ENCODE results near the gene UNC79. TPM values are rescaled to one million over a fixed set of nuclear protein-coding genes. Genes with fewer than 3 reads are reported as not detected.

UNC79 gene
- total and polyA plus RNA-seq, 10 of the 15 experiments (the other 5 are each of a cell fraction or from before 2014, with no cell fraction given), result 0.04 to 0.29 (median 0.14) TPM

GRCh38 chr14:93548102-93548843, 117.5 kb downstream of the UNC79 start (continued):
- TF ChIP-seq STAT3 (IDR thresholded peaks at IDR 0.05; ENCODE audit: low read depth, low read length), result no peak
- no peak for TF ChIP-seq POLR2AphosphoS2 (IDR thresholded peaks at IDR 0.05; ENCODE audit: low read depth, low read length)

GRCh38 chr14:93549595-93549994, 118.9 kb downstream of the UNC79 start:
- H3K36me3 ChIP-seq (ENCODE audit: control insufficient read depth in 2 of 2, insufficient read depth in 2 of 2, low read length in 1 of 2), result no peaks in the 10 kb centered on the region
- SMC1A ChIA-PET (ENCODE audit: uncharacterized antibody, unreplicated experiment), result interaction anchor here (0.6 to 4.7 kb wide), 11 partner anchors 9 to 436 kb away, joined by 3 to 36 read pairs (median 5); no protein-coding TSS in a partner anchor
- TF ChIP-seq RAD51 (IDR thresholded peaks at IDR 0.05) (no peak), E2F8 (IDR thresholded peaks at IDR 0.05; ENCODE audit: low read depth, partially characterized antibody) (no peak), PBX3 (IDR thresholded peaks at IDR 0.05; ENCODE audit: insufficient replicate concordance, low read depth, low read length) (peak; percentile 27), IRF5 (IDR thresholded peaks at IDR 0.05; ENCODE audit: borderline replicate concordance) (no peak), CBFB (IDR thresholded peaks at IDR 0.05; ENCODE audit: low read depth) (no peak), ZNF384 (IDR thresholded peaks at IDR 0.05; ENCODE audit: borderline replicate concordance, low read depth, low read length) (no peak), PKNOX1 (IDR thresholded peaks at IDR 0.05) (peak; percentile 84), NFYB (IDR thresholded peaks at IDR 0.05; ENCODE audit: insufficient read depth, low read depth, low read length) (0 out of 2 replicates have a peak, but pooled peaks have one; percentile 10)

More at GRCh38 chr14:93549595-93549994, 118.9 kb downstream of the UNC79 start:
- in situ Hi-C loops (cut with MboI), result loop anchor here (25.0 kb wide), 1 partner anchor 312 kb away; no protein-coding TSS in a partner anchor
- ATAC-seq (no peak), DNase-seq (ENCODE audit: low read depth, low spot score) (no peak), FAIRE-seq (no peak)
- CTCF ChIA-PET, result interaction anchor here (0.6 to 4.7 kb wide), 6 partner anchors 13 to 436 kb away, joined by 3 to 33 read pairs (median 7); partner anchors contain the start of genes GON7 and UBR7
- Histone ChIP-seq H2AFZ (ENCODE audit: control insufficient read depth, low read depth, low read length) (no peak overlapping the region), H3K79me2 (ENCODE audit: control insufficient read depth, insufficient read depth, low read length) (no peaks in the 10 kb centered on the region), H3K4me1 (ENCODE audit: control insufficient read depth, insufficient read depth, low read length) (no peaks in the 10 kb centered on the region), H4K20me1 (ENCODE audit: control insufficient read depth, insufficient read depth) (no peaks in the 10 kb centered on the region), H3K27me3 (replicated peaks in 1 of 2; ENCODE audit: control insufficient read depth in 2 of 2, insufficient read depth in 2 of 2, low read length in 1 of 2) (no peaks in the 10 kb centered on the region), H3K4me3 (no peak overlapping the region), H3K9ac (ENCODE audit: control insufficient read depth, insufficient read depth, low read length) (no peak overlapping the region), H3K27ac (ENCODE audit: control insufficient read depth, insufficient read depth) (no peak overlapping the region), H3K4me2 (ENCODE audit: control insufficient read depth, insufficient read depth) (no peak overlapping the region), H3K9me3 (replicated peaks; ENCODE audit: control insufficient read depth, insufficient read depth, low read length) (no peaks in the 10 kb centered on the region; the same call in 2 of the 3 replicates)
- no TSS peak for BruUV-seq (replicated peaks)
- intact Hi-C loops (cut with micrococcal nuclease; ENCODE audit: unreplicated experiment), result loop anchor here (2.0 to 5.0 kb wide), 3 partner anchors 68 to 312 kb away; partner anchors contain the start of gene BTBD7
- RAD21 ChIA-PET (ENCODE audit: unreplicated experiment), result interaction anchor here (0.9 to 1.0 kb wide), 2 partner anchors 13 to 171 kb away, joined by 3 to 4 read pairs; no protein-coding TSS in a partner anchor
- POLR2A ChIA-PET, result interaction anchor here (1.3 kb wide), 1 partner anchor 436 kb away, joined by 3 read pairs; no protein-coding TSS in a partner anchor
